Sigmoid colon (tissue), 4 donors: ENCODE results near the gene OR52L1.

ENCODE experiments used
- CTCF ChIP-seq, 4 experiments: fragments of 450-650 bp in 3 of 4; fragments of 200-600 bp in 1 of 4; IDR thresholded peaks; one replicate each; pipeline ENCODE4 v1.5.1; 2016 to 2019; ENCODE audit warnings: antibody characterized with exemption in 4 of 4, mild to moderate bottlenecking in 3 of 4, moderate library complexity in 2 of 4
- EP300 ChIP-seq, 4 donors: sonication (generic); formaldehyde crosslinking; IDR thresholded peaks; one replicate each; pipeline ENCODE4 v1.6.1; 2017; ENCODE audit warnings: antibody characterized with exemption in 4 of 4
- POLR2AphosphoS5 ChIP-seq, 4 donors: sonication (generic); formaldehyde crosslinking; IDR thresholded peaks; one replicate each; pipeline ENCODE4 v1.6.1; 2017; ENCODE audit warnings: antibody characterized with exemption in 4 of 4

GRCh38 chr11:5955586-5955985, 31.2 kb downstream of the OR52L1 start:
- TF ChIP-seq CTCF (IDR thresholded peaks at IDR 0.05) (no peak), EP300 (IDR thresholded peaks at IDR 0.05) (no peak), POLR2AphosphoS5 (IDR thresholded peaks at IDR 0.05) (no peak)
